Heart left ventricle (tissue), 13 donors: ENCODE measurements around the gene DDX11.
"Not testable (repeated sequence)": the region's sequence is repeated elsewhere in the genome, so short reads cannot be mapped to it uniquely, and the experiment has no call there.

Experiments used
- POLR2A ChIP-seq, 2 donors: fragments of 450-650 bp; IDR thresholded peaks; one replicate each; pipeline ENCODE4 v1.6.1; 2017; ENCODE audit warnings: antibody characterized with exemption in 2 of 2, mild to moderate bottlenecking in 2 of 2, moderate library complexity in 2 of 2
- TF ChIP-seq, protein P1 (sequence below), 12 donors: fragments of 200-600 bp; sonication (generic) in 4 of 12; IDR thresholded peaks; one replicate each; pipeline versions ENCODE4 v1.5.0 to v1.8.0; 2018 to 2022; ENCODE audit warnings: antibody characterized with exemption in 12 of 12, mild to moderate bottlenecking in 5 of 12
- donor health status: ischemic (EF 13 %, LVEDD 7.1; RV severe dilation, severe dysfunction).
- donor health status: DM: no; HTN: yes; CAD: no.
- donor health status: DM: no; HTN: no; CAD: no.
- donor health status: ischemic (EF 25% LVEDD 6.9; RV normal size, moderate dysfunction).
- donor health status: ischemic (EF 25% LVEDD 5.7; RV mildly dilated, moderate dysfunction).
- donor health status: ischemic (EF 35%, LVEDD 5.7; RV mildly dilated, moderate dysfunction).
- donor health status: nonischemic (EF 11% LVEDD 7.7; RV severe dilation, severe dysfunction).
- donor health status: DM: yes; HTN: yes; CAD: no.
- donor health status: PGD.
- donor health status: ischemic (EF 29% LVEDD 5.4; RV normal size, mild dysfunction).
- donor health status: nonischemic (EF 23%, LVEDD 6.1; RV moderate dilation, normal function).

- TF ChIP-seq POLR2A (IDR thresholded peaks at IDR 0.05), result not testable (repeated sequence)
- TF ChIP-seq, protein P1, sequence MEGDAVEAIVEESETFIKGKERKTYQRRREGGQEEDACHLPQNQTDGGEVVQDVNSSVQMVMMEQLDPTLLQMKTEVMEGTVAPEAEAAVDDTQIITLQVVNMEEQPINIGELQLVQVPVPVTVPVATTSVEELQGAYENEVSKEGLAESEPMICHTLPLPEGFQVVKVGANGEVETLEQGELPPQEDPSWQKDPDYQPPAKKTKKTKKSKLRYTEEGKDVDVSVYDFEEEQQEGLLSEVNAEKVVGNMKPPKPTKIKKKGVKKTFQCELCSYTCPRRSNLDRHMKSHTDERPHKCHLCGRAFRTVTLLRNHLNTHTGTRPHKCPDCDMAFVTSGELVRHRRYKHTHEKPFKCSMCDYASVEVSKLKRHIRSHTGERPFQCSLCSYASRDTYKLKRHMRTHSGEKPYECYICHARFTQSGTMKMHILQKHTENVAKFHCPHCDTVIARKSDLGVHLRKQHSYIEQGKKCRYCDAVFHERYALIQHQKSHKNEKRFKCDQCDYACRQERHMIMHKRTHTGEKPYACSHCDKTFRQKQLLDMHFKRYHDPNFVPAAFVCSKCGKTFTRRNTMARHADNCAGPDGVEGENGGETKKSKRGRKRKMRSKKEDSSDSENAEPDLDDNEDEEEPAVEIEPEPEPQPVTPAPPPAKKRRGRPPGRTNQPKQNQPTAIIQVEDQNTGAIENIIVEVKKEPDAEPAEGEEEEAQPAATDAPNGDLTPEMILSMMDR (IDR thresholded peaks at IDR 0.05), result not testable (repeated sequence)
These were observed 28.9 kb downstream of the DDX11 start for GRCh38 chr12:31102596-31102995.
